Astrocyte (in vitro differentiated cells and primary cell): ENCODE measurements around the gene NTRK1. TPM values are rescaled to one million over a fixed set of nuclear protein-coding genes. Genes with fewer than 3 reads are reported as not detected.

Experiments used
- DNase-seq: peaks from one replicate; pipeline ENCODE4 v3.0.0-alpha.2; 2010; ENCODE audit warnings: low read depth
- FAIRE-seq: peaks from 2 replicates; lab custom pipeline; 2011; peaks lifted over from hg19 to GRCh38; lab: Jason Lieb, UNC
- H2AFZ ChIP-seq: 2 replicates; pipeline ENCODE4 v1.6.0; 2012; ENCODE audit warnings: low read depth, low read length, inconsistent platforms
- H3K27ac ChIP-seq: 2 replicates; pipeline ENCODE4 v1.5.1; 2011; ENCODE audit warnings: low read depth, low read length, inconsistent platforms
- H3K27me3 ChIP-seq: 2 replicates; pipeline ENCODE4 v1.6.0; 2011; ENCODE audit warnings: low read length, inconsistent platforms; ENCODE audit not compliant: insufficient read depth
- H3K36me3 ChIP-seq: 2 replicates; pipeline ENCODE4 v1.5.1; 2011; ENCODE audit warnings: low read length, inconsistent platforms; ENCODE audit not compliant: insufficient read depth
- H3K4me1 ChIP-seq: 2 replicates; pipeline ENCODE4 v1.5.1; 2011; ENCODE audit warnings: low read length, inconsistent platforms; ENCODE audit not compliant: insufficient read depth
- H3K4me2 ChIP-seq: 2 replicates; pipeline ENCODE4 v1.6.0; 2012; ENCODE audit warnings: low read length, inconsistent platforms
- H3K4me3 ChIP-seq: 2 replicates; pipeline ENCODE4 v1.5.1; 2011; ENCODE audit warnings: low read depth, mild to moderate bottlenecking, low read length, inconsistent platforms; ENCODE audit not compliant: insufficient read depth
- H3K79me2 ChIP-seq: 2 replicates; pipeline ENCODE4 v1.6.0; 2012; ENCODE audit warnings: mild to moderate bottlenecking, low read length, inconsistent platforms; ENCODE audit not compliant: insufficient read depth
- H3K9ac ChIP-seq: 2 replicates; pipeline ENCODE4 v1.6.0; 2012; ENCODE audit warnings: mild to moderate bottlenecking, low read length, inconsistent platforms
- H3K9me3 ChIP-seq: 2 replicates; pipeline ENCODE4 v1.5.1; 2012; ENCODE audit warnings: low read depth, mild to moderate bottlenecking, low read length, inconsistent platforms; ENCODE audit not compliant: insufficient read depth
- H4K20me1 ChIP-seq: 2 replicates; pipeline ENCODE4 v1.6.0; 2012; ENCODE audit warnings: low read length, inconsistent platforms; ENCODE audit not compliant: insufficient read depth
- H3K27ac Mint-ChIP-seq: one replicate; pipeline ENCODE4 v1.8.0; 2021; ENCODE audit warnings: mild to moderate bottlenecking, mixed read lengths; ENCODE audit not compliant: unreplicated experiment
- H3K27me3 Mint-ChIP-seq: one replicate; pipeline ENCODE4 v1.8.0; 2021; ENCODE audit warnings: low read depth, mixed read lengths; ENCODE audit not compliant: unreplicated experiment
- H3K36me3 Mint-ChIP-seq: one replicate; pipeline ENCODE4 v1.8.0; 2021; ENCODE audit warnings: low read depth, mixed read lengths; ENCODE audit not compliant: unreplicated experiment
- H3K4me1 Mint-ChIP-seq: one replicate; pipeline ENCODE4 v1.8.0; 2021; ENCODE audit warnings: low read depth, mixed read lengths; ENCODE audit not compliant: unreplicated experiment
- H3K4me3 Mint-ChIP-seq: one replicate; pipeline ENCODE4 v1.8.0; 2021; ENCODE audit warnings: mild to moderate bottlenecking, moderate library complexity, mixed read lengths; ENCODE audit not compliant: unreplicated experiment
- H3K9me3 Mint-ChIP-seq: one replicate; pipeline ENCODE4 v1.8.0; 2021; ENCODE audit warnings: mild to moderate bottlenecking, mixed read lengths; ENCODE audit not compliant: unreplicated experiment
- EZH2 ChIP-seq: IDR thresholded peaks from 2 replicates; pipeline ENCODE4 v1.6.1; 2012; ENCODE audit warnings: mild to moderate bottlenecking, low read length, inconsistent platforms; ENCODE audit not compliant: insufficient read depth
- total RNA-seq: library from RNA; stranded (reverse); gene quantifications from 2 replicates; pipeline ENCODE4 v1.2.1, GENCODE V29; 2021
- TF ChIP-seq, protein P1 (sequence below): IDR thresholded peaks from 2 replicates; pipeline ENCODE4 v1.5.1; 2011; ENCODE audit warnings: low read depth, mild to moderate bottlenecking, inconsistent platforms, low read length, moderate library complexity; ENCODE audit not compliant: insufficient read depth

NTRK1 gene
- total RNA-seq, 1 donor from 2014 or later, result 0.27 TPM

DNA sequence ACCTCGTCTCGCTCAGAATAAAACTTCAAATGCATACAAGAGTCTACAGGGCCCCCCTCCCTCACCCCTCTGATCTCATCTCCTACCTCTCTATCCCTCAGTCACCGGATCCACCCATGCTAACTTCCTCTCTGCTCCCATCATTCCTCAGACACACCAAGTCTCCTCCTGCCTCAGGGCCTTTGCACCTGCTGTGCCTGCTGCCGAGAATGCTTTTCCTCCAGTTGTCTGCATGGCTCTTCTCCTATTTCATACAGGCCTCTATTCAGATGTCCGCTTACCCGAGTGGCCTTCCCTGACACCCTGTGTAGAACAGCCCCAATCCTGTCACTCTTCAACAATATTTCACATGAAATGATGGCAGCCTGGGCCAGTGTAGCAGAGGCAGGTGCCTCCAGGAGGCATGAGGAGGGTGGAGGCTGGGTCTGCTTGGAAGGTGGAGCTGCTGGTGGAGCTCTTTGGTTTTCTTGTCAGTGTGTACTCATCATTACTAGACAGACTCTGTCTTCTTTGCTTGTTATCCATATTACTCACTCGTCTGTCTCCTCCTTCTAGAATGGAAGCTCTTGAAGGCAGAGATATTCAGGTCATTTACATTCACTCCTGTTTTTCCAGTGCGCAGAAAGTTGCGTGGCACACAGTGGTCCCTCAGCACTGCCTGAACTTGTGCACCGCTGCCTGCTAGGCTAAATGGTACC, 48.2 kb upstream of the NTRK1 start:
- Mint-ChIP-seq H3K27me3 (peaks cover 33% of the 10 kb centered on the region), H3K27ac (no peak overlapping the region), H3K4me1 (peaks cover 25% of the 10 kb centered on the region), H3K4me3 (no peak overlapping the region), H3K36me3 (peaks cover 16% of the 10 kb centered on the region), H3K9me3 (peaks cover 8% of the 10 kb centered on the region)
- DNase-seq (no peak), FAIRE-seq (no peak)
- Histone ChIP-seq H2AFZ (no peak overlapping the region), H3K4me1 (peaks cover 27% of the 10 kb centered on the region), H4K20me1 (no peaks in the 10 kb centered on the region), H3K9me3 (no peaks in the 10 kb centered on the region), H3K27me3 (peaks cover 2% of the 10 kb centered on the region), H3K4me3 (no peak overlapping the region), H3K9ac (no peak overlapping the region), H3K27ac (no peak overlapping the region), H3K36me3 (no peaks in the 10 kb centered on the region), H3K79me2 (no peaks in the 10 kb centered on the region), H3K4me2 (no peak overlapping the region)
- TF ChIP-seq EZH2, result no peak
- TF ChIP-seq, protein P1, sequence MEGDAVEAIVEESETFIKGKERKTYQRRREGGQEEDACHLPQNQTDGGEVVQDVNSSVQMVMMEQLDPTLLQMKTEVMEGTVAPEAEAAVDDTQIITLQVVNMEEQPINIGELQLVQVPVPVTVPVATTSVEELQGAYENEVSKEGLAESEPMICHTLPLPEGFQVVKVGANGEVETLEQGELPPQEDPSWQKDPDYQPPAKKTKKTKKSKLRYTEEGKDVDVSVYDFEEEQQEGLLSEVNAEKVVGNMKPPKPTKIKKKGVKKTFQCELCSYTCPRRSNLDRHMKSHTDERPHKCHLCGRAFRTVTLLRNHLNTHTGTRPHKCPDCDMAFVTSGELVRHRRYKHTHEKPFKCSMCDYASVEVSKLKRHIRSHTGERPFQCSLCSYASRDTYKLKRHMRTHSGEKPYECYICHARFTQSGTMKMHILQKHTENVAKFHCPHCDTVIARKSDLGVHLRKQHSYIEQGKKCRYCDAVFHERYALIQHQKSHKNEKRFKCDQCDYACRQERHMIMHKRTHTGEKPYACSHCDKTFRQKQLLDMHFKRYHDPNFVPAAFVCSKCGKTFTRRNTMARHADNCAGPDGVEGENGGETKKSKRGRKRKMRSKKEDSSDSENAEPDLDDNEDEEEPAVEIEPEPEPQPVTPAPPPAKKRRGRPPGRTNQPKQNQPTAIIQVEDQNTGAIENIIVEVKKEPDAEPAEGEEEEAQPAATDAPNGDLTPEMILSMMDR, result no peak

DNA sequence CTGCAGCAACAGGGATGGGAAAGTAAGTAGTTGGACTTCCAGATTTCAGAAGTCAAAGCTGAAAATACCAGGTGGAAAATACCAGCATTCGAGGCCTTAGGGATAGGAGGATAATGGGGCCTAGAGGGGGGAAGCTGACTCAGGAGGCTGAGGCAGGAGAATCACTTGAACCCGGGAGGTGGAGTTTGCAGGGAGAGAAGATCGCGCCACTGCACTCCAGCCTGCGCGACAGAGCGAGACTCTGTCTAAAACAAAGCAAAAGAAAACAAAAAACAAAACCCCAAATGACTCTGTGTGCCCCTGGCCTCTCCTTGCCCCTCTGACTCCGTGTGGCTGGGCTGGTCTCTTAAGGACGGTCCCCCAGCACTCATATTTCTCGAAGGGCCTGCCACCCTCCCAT, 47.4 kb upstream of the NTRK1 start:
- no peak for TF ChIP-seq EZH2
- TF ChIP-seq, protein P1, result no peak
- Histone ChIP-seq H2AFZ (peak overlapping the region; percentile 91), H3K27ac (no peak overlapping the region), H3K27me3 (peaks cover 2% of the 10 kb centered on the region), H4K20me1 (no peaks in the 10 kb centered on the region), H3K4me2 (peak overlapping the region; percentile 81), H3K79me2 (no peaks in the 10 kb centered on the region), H3K4me3 (peak overlapping the region; percentile 43), H3K9me3 (no peaks in the 10 kb centered on the region), H3K9ac (peak overlapping the region; percentile 44), H3K4me1 (peaks cover 24% of the 10 kb centered on the region), H3K36me3 (no peaks in the 10 kb centered on the region)
- peak overlapping the region; percentile 41 for H3K4me3 Mint-ChIP-seq
- H3K27me3 Mint-ChIP-seq, result peaks cover 27% of the 10 kb centered on the region
- peaks cover 8% of the 10 kb centered on the region for H3K36me3 Mint-ChIP-seq
- H3K9me3 Mint-ChIP-seq, result peaks cover 4% of the 10 kb centered on the region
- H3K27ac Mint-ChIP-seq, result no peak overlapping the region
- H3K4me1 Mint-ChIP-seq, result peaks cover 24% of the 10 kb centered on the region
- FAIRE-seq (no peak), DNase-seq (no peak)
